AG04450 (cell line): Measurements from ENCODE around the gene DSE. TPM values are rescaled to one million over a fixed set of nuclear protein-coding genes. Genes with fewer than 3 reads are reported as not detected.

ENCODE experiments used
- CTCF ChIA-PET: fragments of 300-600, 350-600 bp; formaldehyde crosslinking; extraction: SDS; loops from one replicate; lab custom pipeline; 2022; ENCODE audit warnings: antibody characterized with exemption, inconsistent platforms; lab: Charles Lee
- POLR2A ChIA-PET: fragments of 350-600 bp; formaldehyde crosslinking; extraction: SDS; loops from one replicate; lab custom pipeline; 2021; ENCODE audit warnings: antibody characterized with exemption, inconsistent platforms; lab: Yijun Ruan, JAX
- DNase-seq: peaks from one replicate; pipeline ENCODE4 v3.0.0-alpha.2; 2011; ENCODE audit warnings: low read depth, low spot score
- H3K27ac ChIP-seq: one replicate; pipeline ENCODE4 v1.5.1; 2012; ENCODE audit warnings: low read depth, low read length, control low read depth
- H3K27me3 ChIP-seq: one replicate; pipeline ENCODE4 v1.6.0; 2012; ENCODE audit warnings: low read length; ENCODE audit not compliant: control insufficient read depth, insufficient read depth
- H3K4me3 ChIP-seq: 2 replicates; pipeline ENCODE4 v1.5.1; 2011; ENCODE audit warnings: mild to moderate bottlenecking, low read depth, low read length, control low read depth
- H3K9me3 ChIP-seq: 2 replicates; pipeline ENCODE4 v1.5.1; 2012; ENCODE audit warnings: low read length; ENCODE audit not compliant: control insufficient read depth, insufficient read depth
- CTCF ChIP-seq: IDR thresholded peaks from 2 replicates; pipeline ENCODE4 v1.5.1; 2011; ENCODE audit warnings: low read depth, low read length, control low read depth, inconsistent platforms
- polyA plus RNA-seq: library from polyadenylated mRNA; depleted of rRNA; stranded (reverse); fragments of >200 nt; gene quantifications from 2 replicates; pipeline ENCODE4 v1.2.3, GENCODE V29; 2011

The DSE gene
- polyA plus RNA-seq, 1 experiment, result 86.2 TPM

GRCh38 chr6:116422238-116422637 lies 51.5 kb downstream of the DSE start:
- CTCF ChIA-PET, result interaction anchor here (0.8 to 3.1 kb wide), 6 partner anchors 18 to 153 kb away, joined by 3 to 18 read pairs (median 6); partner anchors contain the start of gene CALHM5
- Histone ChIP-seq H3K27me3 (no peaks in the 10 kb centered on the region), H3K4me3 (no peak overlapping the region), H3K27ac (no peak overlapping the region), H3K9me3 (no peaks in the 10 kb centered on the region)
- DNase-seq, result no peak
- POLR2A ChIA-PET, result interaction anchor here (1.1 to 1.4 kb wide), 2 partner anchors 15 to 51 kb away, joined by 4 to 5 read pairs; no protein-coding TSS in a partner anchor
- TF ChIP-seq CTCF, result no peak

- TF ChIP-seq CTCF, result no peak
- ChIA-PET CTCF (interaction anchor here (0.6 to 1.3 kb wide), 5 partner anchors 14 to 155 kb away, joined by 3 to 7 read pairs (median 5); partner anchors contain the start of gene CALHM5), POLR2A (no interaction called here)
- H3K4me3 ChIP-seq, result no peak overlapping the region
- H3K9me3 ChIP-seq, result no peaks in the 10 kb centered on the region
- no peaks in the 10 kb centered on the region for H3K27me3 ChIP-seq
- H3K27ac ChIP-seq, result no peak overlapping the region
- DNase-seq, result no peak
These were observed 53.3 kb downstream of the DSE start for GRCh38 chr6:116424001-116424400.

GRCh38 chr6:116426551-116426950 lies 55.8 kb downstream of the DSE start:
- Histone ChIP-seq H3K27me3 (no peaks in the 10 kb centered on the region), H3K9me3 (no peaks in the 10 kb centered on the region), H3K27ac (no peak overlapping the region), H3K4me3 (no peak overlapping the region)
- POLR2A ChIA-PET, result no interaction called here
- no peak for TF ChIP-seq CTCF
- CTCF ChIA-PET, result interaction anchor here (1.0 to 3.2 kb wide), 4 partner anchors 14 to 158 kb away, joined by 3 to 19 read pairs (median 4); no protein-coding TSS in a partner anchor
- no peak for DNase-seq

- no peak for DNase-seq
- H3K27me3 ChIP-seq, result no peaks in the 10 kb centered on the region
- H3K27ac ChIP-seq, result no peak overlapping the region
These were observed 58.4 kb downstream of the DSE start for GRCh38 chr6:116429111-116429510.

More at GRCh38 chr6:116429111-116429510, 58.4 kb downstream of the DSE start:
- no peak for TF ChIP-seq CTCF
- Histone ChIP-seq H3K9me3 (no peaks in the 10 kb centered on the region), H3K4me3 (no peak overlapping the region)
- ChIA-PET CTCF (interaction anchor here (3.2 kb wide), 1 partner anchor 141 kb away, joined by 19 read pairs; no protein-coding TSS in a partner anchor), POLR2A (no interaction called here)
